Astrocyte (in vitro differentiated cells and primary cell): Measurements from ENCODE around the gene TBKBP1.

Source experiments
- EZH2 ChIP-seq: IDR thresholded peaks from 2 replicates; pipeline ENCODE4 v1.6.1; 2012; ENCODE audit warnings: mild to moderate bottlenecking, low read length, inconsistent platforms; ENCODE audit not compliant: insufficient read depth
- TF ChIP-seq, protein P1 (sequence below): IDR thresholded peaks from 2 replicates; pipeline ENCODE4 v1.5.1; 2011; ENCODE audit warnings: low read depth, mild to moderate bottlenecking, inconsistent platforms, low read length, moderate library complexity; ENCODE audit not compliant: insufficient read depth

GRCh38 chr17:47692895-47693730 lies 848 bp upstream of the TBKBP1 start:
- TF ChIP-seq, protein P1, sequence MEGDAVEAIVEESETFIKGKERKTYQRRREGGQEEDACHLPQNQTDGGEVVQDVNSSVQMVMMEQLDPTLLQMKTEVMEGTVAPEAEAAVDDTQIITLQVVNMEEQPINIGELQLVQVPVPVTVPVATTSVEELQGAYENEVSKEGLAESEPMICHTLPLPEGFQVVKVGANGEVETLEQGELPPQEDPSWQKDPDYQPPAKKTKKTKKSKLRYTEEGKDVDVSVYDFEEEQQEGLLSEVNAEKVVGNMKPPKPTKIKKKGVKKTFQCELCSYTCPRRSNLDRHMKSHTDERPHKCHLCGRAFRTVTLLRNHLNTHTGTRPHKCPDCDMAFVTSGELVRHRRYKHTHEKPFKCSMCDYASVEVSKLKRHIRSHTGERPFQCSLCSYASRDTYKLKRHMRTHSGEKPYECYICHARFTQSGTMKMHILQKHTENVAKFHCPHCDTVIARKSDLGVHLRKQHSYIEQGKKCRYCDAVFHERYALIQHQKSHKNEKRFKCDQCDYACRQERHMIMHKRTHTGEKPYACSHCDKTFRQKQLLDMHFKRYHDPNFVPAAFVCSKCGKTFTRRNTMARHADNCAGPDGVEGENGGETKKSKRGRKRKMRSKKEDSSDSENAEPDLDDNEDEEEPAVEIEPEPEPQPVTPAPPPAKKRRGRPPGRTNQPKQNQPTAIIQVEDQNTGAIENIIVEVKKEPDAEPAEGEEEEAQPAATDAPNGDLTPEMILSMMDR, result no peak
- no peak for TF ChIP-seq EZH2
